Activated naive CD4-positive, alpha-beta T cell treated with anti-CD3 and anti-CD28 coated beads for 36 hours (primary cell): Measurements from ENCODE around the gene HBM. TPM values are rescaled to one million over a fixed set of nuclear protein-coding genes. Genes with fewer than 3 reads are reported as not detected.

Experiments used
- CTCF ChIA-PET: fragments of 350-600 bp; sonication (Branson Sonifier 250); formaldehyde crosslinking; loops from one replicate; lab custom pipeline; 2021; ENCODE audit warnings: antibody characterized with exemption; lab: Charles Lee
- DNase-seq: peaks from one replicate; pipeline ENCODE4 v3.0.0-alpha.2; 2020
- H3K27ac Mint-ChIP-seq: one replicate; pipeline ENCODE4 v1.8.0; 2021; ENCODE audit warnings: mild to moderate bottlenecking, mixed read lengths
- H3K27me3 Mint-ChIP-seq: one replicate; pipeline ENCODE4 v1.8.0; 2021; ENCODE audit warnings: low read depth, mixed read lengths
- H3K36me3 Mint-ChIP-seq: one replicate; pipeline ENCODE4 v1.8.0; 2021; ENCODE audit warnings: low read depth, mixed read lengths
- H3K4me1 Mint-ChIP-seq: one replicate; pipeline ENCODE4 v1.8.0; 2021; ENCODE audit warnings: low read depth, mixed read lengths
- H3K4me3 Mint-ChIP-seq: one replicate; pipeline ENCODE4 v1.8.0; 2021; ENCODE audit warnings: mild to moderate bottlenecking, moderate library complexity, mixed read lengths
- H3K9me3 Mint-ChIP-seq: one replicate; pipeline ENCODE4 v1.8.0; 2021; ENCODE audit warnings: mixed read lengths
- intact Hi-C: fragments of 100-400 bp; cut with micrococcal nuclease; formaldehyde crosslinking; loops from one replicate; pipeline ENCODE4 v1.15.1; 2023
- total RNA-seq, 2 experiments: library from RNA; stranded (reverse); gene quantifications; one replicate each; pipeline ENCODE4 v1.2.3, GENCODE V29; 2021

Gene HBM
- total RNA-seq, 2 experiments from 2014 or later, result not detected

DNA sequence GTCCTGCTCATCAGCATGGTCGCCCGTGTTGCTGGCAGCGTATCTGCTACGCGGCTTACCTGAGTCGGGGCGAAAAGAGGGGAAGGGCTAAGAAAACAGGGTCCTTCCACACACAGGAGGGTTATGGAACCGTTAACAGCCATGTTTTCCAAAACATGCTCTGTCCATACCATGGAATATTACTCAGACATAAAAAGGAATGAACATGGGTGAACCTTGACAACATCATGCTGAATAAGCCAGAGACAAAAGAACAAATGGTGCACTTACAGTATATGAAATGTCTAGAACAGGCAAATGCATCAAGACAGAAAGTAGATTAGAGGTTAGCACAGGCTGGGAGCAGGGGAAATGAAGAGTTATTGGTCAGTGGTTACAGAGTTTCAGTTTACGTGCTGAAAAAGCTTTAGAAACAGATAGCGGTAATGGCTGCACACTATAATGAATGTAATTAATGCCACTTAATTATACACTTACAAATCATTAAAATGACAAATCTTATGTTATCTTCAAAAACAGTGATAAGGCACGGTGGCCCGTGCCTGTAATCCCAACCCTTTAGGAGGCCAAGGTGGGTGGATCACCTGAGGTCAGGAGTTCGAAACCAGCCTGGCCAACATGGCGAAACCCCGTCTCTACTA, 35.1 kb upstream of the HBM start:
- no peaks in the 10 kb centered on the region for H3K36me3 Mint-ChIP-seq
- CTCF ChIA-PET, result interaction anchor here (1.3 kb wide), 1 partner anchor 24 kb away, joined by 3 read pairs; no protein-coding TSS in a partner anchor
- peaks cover 30% of the 10 kb centered on the region for H3K4me1 Mint-ChIP-seq
- DNase-seq, result no peak
- H3K27ac Mint-ChIP-seq, result no peak overlapping the region
- no peak overlapping the region for H3K4me3 Mint-ChIP-seq
- H3K27me3 Mint-ChIP-seq, result no peaks in the 10 kb centered on the region
- intact Hi-C loops, result no loop called here
- H3K9me3 Mint-ChIP-seq, result no peaks in the 10 kb centered on the region

- Mint-ChIP-seq H3K27ac (no peak overlapping the region), H3K27me3 (no peaks in the 10 kb centered on the region), H3K4me1 (peaks cover 38% of the 10 kb centered on the region), H3K4me3 (no peak overlapping the region), H3K9me3 (no peaks in the 10 kb centered on the region), H3K36me3 (peaks cover 4% of the 10 kb centered on the region)
- intact Hi-C loops, result no loop called here
- no peak for DNase-seq
- CTCF ChIA-PET, result no interaction called here
Observed at GRCh38 chr16:132120-132519, 33.7 kb upstream of the HBM start.

- peaks cover 7% of the 10 kb centered on the region for H3K36me3 Mint-ChIP-seq
- H3K4me3 Mint-ChIP-seq, result no peak overlapping the region
- no peak for DNase-seq
- peaks cover 41% of the 10 kb centered on the region for H3K4me1 Mint-ChIP-seq
- H3K9me3 Mint-ChIP-seq, result no peaks in the 10 kb centered on the region
- CTCF ChIA-PET, result interaction anchor here (1.0 to 2.0 kb wide), 2 partner anchors 17 to 26 kb away, joined by 3 to 7 read pairs; no protein-coding TSS in a partner anchor
- intact Hi-C loops, result no loop called here
- H3K27me3 Mint-ChIP-seq, result no peaks in the 10 kb centered on the region
- no peak overlapping the region for H3K27ac Mint-ChIP-seq
Observed at GRCh38 chr16:133716-134115, 32.1 kb upstream of the HBM start.

DNA sequence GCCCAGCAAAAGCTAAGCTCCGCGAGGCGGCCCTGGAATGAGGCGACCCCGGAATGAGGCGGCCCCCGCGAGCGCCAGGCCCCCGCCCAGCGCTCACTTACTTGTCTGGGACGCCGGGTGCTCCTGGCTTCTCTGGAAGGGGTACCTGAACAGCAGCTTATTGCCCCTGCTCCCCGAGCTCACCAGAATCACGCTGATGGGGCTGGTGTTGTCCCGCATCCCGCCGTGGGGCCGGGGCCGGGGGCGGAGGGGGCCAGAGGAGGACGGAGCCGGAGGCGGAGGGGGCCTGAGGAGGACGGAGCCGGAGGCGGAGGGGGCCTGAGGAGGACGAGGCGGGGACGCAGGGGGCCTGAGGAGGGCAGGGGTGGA, 27.7 kb upstream of the HBM start:
- no peak overlapping the region for H3K27ac Mint-ChIP-seq
- H3K4me3 Mint-ChIP-seq, result peak overlapping the region; percentile 81
- H3K9me3 Mint-ChIP-seq, result no peaks in the 10 kb centered on the region
- CTCF ChIA-PET, result interaction anchor here (1.4 kb wide), 1 partner anchor 31 kb away, joined by 3 read pairs; no protein-coding TSS in a partner anchor
- DNase-seq, result peak; percentile 22
- H3K36me3 Mint-ChIP-seq, result peaks cover 8% of the 10 kb centered on the region
- intact Hi-C loops, result loop anchor here (1.0 kb wide), 1 partner anchor 85 kb away; the partner anchor contains the start of genes POLR3K and SNRNP25
- H3K27me3 Mint-ChIP-seq, result no peaks in the 10 kb centered on the region
- peaks cover 27% of the 10 kb centered on the region for H3K4me1 Mint-ChIP-seq

GRCh38 chr16:140175-140857, 25.5 kb upstream of the HBM start:
- H3K27me3 Mint-ChIP-seq, result no peaks in the 10 kb centered on the region
- peaks cover 8% of the 10 kb centered on the region for H3K36me3 Mint-ChIP-seq
- intact Hi-C loops, result no loop called here
- peaks cover 13% of the 10 kb centered on the region for H3K4me1 Mint-ChIP-seq
- no peak for DNase-seq
- H3K9me3 Mint-ChIP-seq, result no peaks in the 10 kb centered on the region
- no peak overlapping the region for H3K27ac Mint-ChIP-seq
- CTCF ChIA-PET, result no interaction called here
- peak overlapping the region; percentile 28 for H3K4me3 Mint-ChIP-seq

DNA sequence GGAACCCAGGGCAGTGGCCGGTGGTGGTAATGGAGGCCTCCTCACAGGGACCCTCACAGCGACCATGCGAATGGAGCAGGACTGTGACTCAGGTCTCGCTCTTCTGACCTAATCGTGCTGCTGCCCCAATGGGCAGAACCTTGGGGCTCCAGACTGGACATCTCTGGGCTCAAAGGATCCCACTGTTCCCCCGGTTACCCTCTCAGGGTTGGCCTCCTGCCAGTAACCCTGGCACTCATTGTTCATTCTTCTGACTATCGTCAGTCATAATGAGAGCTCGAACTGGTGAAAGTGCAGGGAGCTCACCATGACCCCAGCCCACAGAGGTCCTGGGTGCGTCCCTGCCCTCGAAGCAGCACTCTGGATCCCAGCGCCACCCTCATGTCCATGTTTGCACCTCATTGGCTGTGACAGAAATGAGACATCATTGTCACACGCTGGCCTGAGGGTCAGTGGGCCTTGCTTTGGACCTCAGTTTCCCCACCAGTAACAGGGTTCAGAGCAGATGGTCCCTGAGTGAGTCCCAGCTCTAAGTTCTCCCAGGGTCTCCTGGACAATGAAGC, 23.3 kb upstream of the HBM start:
- CTCF ChIA-PET, result interaction anchor here (0.6 to 1.8 kb wide), 3 partner anchors 25 to 219 kb away, joined by 3 to 4 read pairs (median 3); no protein-coding TSS in a partner anchor

GRCh38 chr16:143047-143446, 22.7 kb upstream of the HBM start:
- Mint-ChIP-seq H3K4me1 (peaks cover 2% of the 10 kb centered on the region), H3K27ac (no peak overlapping the region)
- CTCF ChIA-PET, result interaction anchor here (1.2 to 1.8 kb wide), 2 partner anchors 26 to 219 kb away, joined by 3 to 4 read pairs; no protein-coding TSS in a partner anchor

More for the DNA sequence above, 23.3 kb upstream of the HBM start:
- intact Hi-C loops, result no loop called here
- Mint-ChIP-seq H3K27me3 (no peaks in the 10 kb centered on the region), H3K27ac (no peak overlapping the region), H3K4me3 (no peak overlapping the region), H3K9me3 (no peaks in the 10 kb centered on the region), H3K4me1 (peaks cover 2% of the 10 kb centered on the region), H3K36me3 (peaks cover 4% of the 10 kb centered on the region)
- DNase-seq, result no peak

GRCh38 chr16:143456-143855, 22.3 kb upstream of the HBM start:
- peaks cover 2% of the 10 kb centered on the region for H3K4me1 Mint-ChIP-seq
- peaks cover 2% of the 10 kb centered on the region for H3K36me3 Mint-ChIP-seq
- no peak overlapping the region for H3K4me3 Mint-ChIP-seq
- no peaks in the 10 kb centered on the region for H3K27me3 Mint-ChIP-seq
- intact Hi-C loops, result no loop called here
- no peaks in the 10 kb centered on the region for H3K9me3 Mint-ChIP-seq
- CTCF ChIA-PET, result interaction anchor here (1.3 kb wide), 1 partner anchor 37 kb away, joined by 3 read pairs; no protein-coding TSS in a partner anchor
- H3K27ac Mint-ChIP-seq, result no peak overlapping the region
- DNase-seq, result no peak

More at GRCh38 chr16:143047-143446, 22.7 kb upstream of the HBM start:
- no peaks in the 10 kb centered on the region for H3K27me3 Mint-ChIP-seq
- no peak for DNase-seq
- intact Hi-C loops, result no loop called here
- H3K4me3 Mint-ChIP-seq, result no peak overlapping the region
- H3K9me3 Mint-ChIP-seq, result no peaks in the 10 kb centered on the region
- peaks cover 2% of the 10 kb centered on the region for H3K36me3 Mint-ChIP-seq

GRCh38 chr16:144797-145252, 21.0 kb upstream of the HBM start:
- intact Hi-C loops, result no loop called here
- Mint-ChIP-seq H3K27me3 (no peaks in the 10 kb centered on the region), H3K4me3 (no peak overlapping the region), H3K36me3 (no peaks in the 10 kb centered on the region), H3K9me3 (no peaks in the 10 kb centered on the region), H3K27ac (no peak overlapping the region), H3K4me1 (no peaks in the 10 kb centered on the region)
- DNase-seq, result no peak
- CTCF ChIA-PET, result interaction anchor here (1.3 kb wide), 1 partner anchor 38 kb away, joined by 3 read pairs; no protein-coding TSS in a partner anchor

DNA sequence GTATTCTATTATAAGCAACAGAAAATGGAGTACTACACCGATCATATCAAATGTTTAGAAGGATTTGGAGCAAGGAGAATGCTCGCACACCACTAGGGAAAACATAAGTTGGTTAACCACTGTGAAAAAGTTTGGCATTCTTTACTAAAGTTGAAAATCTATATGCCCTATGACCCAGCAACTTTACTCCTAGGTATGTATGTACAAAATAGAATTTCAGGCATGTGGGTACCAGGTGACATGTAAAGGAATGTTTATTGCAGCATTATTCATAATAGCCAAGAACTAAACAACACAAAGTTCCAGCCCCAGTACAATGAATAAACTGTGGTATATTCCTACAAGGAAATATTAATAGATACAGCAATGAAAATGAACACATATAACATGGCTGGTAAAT, 19.1 kb upstream of the HBM start:
- H3K27ac Mint-ChIP-seq, result no peak overlapping the region
- no peak for DNase-seq
- H3K27me3 Mint-ChIP-seq, result peaks cover 4% of the 10 kb centered on the region
- no peaks in the 10 kb centered on the region for H3K36me3 Mint-ChIP-seq
- H3K4me1 Mint-ChIP-seq, result no peaks in the 10 kb centered on the region
- H3K9me3 Mint-ChIP-seq, result no peaks in the 10 kb centered on the region
- H3K4me3 Mint-ChIP-seq, result no peak overlapping the region
- CTCF ChIA-PET, result no interaction called here
- intact Hi-C loops, result no loop called here

GRCh38 chr16:149024-149660, 16.6 kb upstream of the HBM start:
- intact Hi-C loops, result no loop called here
- Mint-ChIP-seq H3K36me3 (no peaks in the 10 kb centered on the region), H3K4me3 (no peak overlapping the region), H3K27me3 (peaks cover 8% of the 10 kb centered on the region), H3K4me1 (no peaks in the 10 kb centered on the region), H3K27ac (no peak overlapping the region), H3K9me3 (no peaks in the 10 kb centered on the region)
- no peak for DNase-seq
- CTCF ChIA-PET, result interaction anchor here (1.1 kb wide), 1 partner anchor 33 kb away, joined by 3 read pairs; no protein-coding TSS in a partner anchor
